Calu3 (cell line): ENCODE data around the gene RAB40C. TPM values are rescaled to one million over a fixed set of nuclear protein-coding genes. Genes with fewer than 3 reads are reported as not detected.

Experiments used
- BruUV-seq: library from RNA; stranded (reverse); fragments of 400-500 nt; replicated peaks from 2 replicates; lab custom pipeline; 2021; lab: Mats Ljungman, UMichigan
- CTCF ChIA-PET: fragments of 300-600 bp; sonication (Branson Sonifier 250); formaldehyde crosslinking; loops from one replicate; lab custom pipeline; 2022; ENCODE audit warnings: antibody characterized with exemption; lab: Charles Lee
- DNase-seq: peaks from one replicate; pipeline ENCODE4 v3.0.0; 2022
- H3K27ac Mint-ChIP-seq: one replicate; pipeline ENCODE4 v1.8.0; 2022; ENCODE audit warnings: mixed read lengths; ENCODE audit not compliant: unreplicated experiment
- H3K27me3 Mint-ChIP-seq: one replicate; pipeline ENCODE4 v1.8.0; 2022; ENCODE audit warnings: mixed read lengths; ENCODE audit not compliant: unreplicated experiment
- H3K36me3 Mint-ChIP-seq: one replicate; pipeline ENCODE4 v1.8.0; 2022; ENCODE audit warnings: mild to moderate bottlenecking, moderate library complexity, mixed read lengths; ENCODE audit not compliant: insufficient read depth, unreplicated experiment
- H3K4me1 Mint-ChIP-seq: one replicate; pipeline ENCODE4 v1.8.0; 2022; ENCODE audit warnings: mild to moderate bottlenecking, low read depth, mixed read lengths; ENCODE audit not compliant: unreplicated experiment
- H3K4me3 Mint-ChIP-seq: one replicate; pipeline ENCODE4 v1.8.0; 2022; ENCODE audit warnings: mild to moderate bottlenecking, low read depth, moderate library complexity, mixed read lengths; ENCODE audit not compliant: unreplicated experiment
- H3K9me3 Mint-ChIP-seq: one replicate; pipeline ENCODE4 v1.8.0; 2022; ENCODE audit warnings: low read depth, mixed read lengths; ENCODE audit not compliant: unreplicated experiment
- intact Hi-C: fragments of 100-400 bp; cut with micrococcal nuclease; formaldehyde crosslinking; loops from one replicate; pipeline ENCODE4 v1.10.0; 2022; ENCODE audit not compliant: unreplicated experiment
- total RNA-seq: library from RNA; stranded (reverse); gene quantifications from 2 replicates; pipeline ENCODE4 v1.2.3, GENCODE V29; 2022
- TF ChIP-seq, protein P1 (sequence below): fragments of 200-600 bp; IDR thresholded peaks from one replicate; pipeline ENCODE4 v1.8.0; 2022; ENCODE audit warnings: antibody characterized with exemption; ENCODE audit not compliant: unreplicated experiment

The RAB40C gene
- total RNA-seq, 1 experiment from 2014 or later = 35.6 TPM

DNA sequence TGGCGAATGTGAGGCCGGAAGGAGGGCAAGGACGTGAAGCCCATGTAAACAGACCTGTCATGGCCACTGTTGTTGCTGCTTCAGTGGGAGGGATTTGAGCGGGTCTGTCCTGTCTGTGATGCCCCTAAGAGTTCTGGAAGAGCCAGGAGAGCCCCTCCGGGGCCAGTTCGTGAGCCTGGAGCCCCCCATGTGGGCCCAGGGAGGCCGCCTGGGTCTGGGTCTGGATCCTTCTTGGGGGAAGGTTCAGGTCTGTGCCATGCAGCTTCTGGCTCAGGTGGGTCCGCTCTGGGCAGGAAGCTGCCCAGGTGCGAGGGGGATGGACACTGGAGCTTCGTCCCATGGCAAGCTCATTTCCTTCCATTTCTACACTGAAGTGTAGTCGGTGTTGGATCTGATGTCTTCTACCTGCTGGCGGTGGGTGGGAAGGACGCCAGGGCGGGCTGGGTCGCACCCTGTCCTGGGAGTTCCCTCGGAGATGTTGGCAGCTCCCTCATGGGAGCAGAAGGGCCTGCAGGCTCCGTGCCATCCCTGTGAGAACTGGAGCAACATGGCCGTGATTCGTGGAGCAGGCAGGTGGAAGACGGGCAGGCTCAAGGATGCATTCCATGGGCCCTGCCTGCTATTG lies 29.7 kb downstream of the RAB40C start:
- Mint-ChIP-seq H3K9me3 (no peaks in the 10 kb centered on the region), H3K27ac (no peak overlapping the region), H3K4me1 (no peaks in the 10 kb centered on the region), H3K36me3 (peaks cover 18% of the 10 kb centered on the region), H3K27me3 (no peaks in the 10 kb centered on the region), H3K4me3 (no peak overlapping the region)
- CTCF ChIA-PET = no interaction called here
- BruUV-seq = no TSS peak
- TF ChIP-seq, protein P1, sequence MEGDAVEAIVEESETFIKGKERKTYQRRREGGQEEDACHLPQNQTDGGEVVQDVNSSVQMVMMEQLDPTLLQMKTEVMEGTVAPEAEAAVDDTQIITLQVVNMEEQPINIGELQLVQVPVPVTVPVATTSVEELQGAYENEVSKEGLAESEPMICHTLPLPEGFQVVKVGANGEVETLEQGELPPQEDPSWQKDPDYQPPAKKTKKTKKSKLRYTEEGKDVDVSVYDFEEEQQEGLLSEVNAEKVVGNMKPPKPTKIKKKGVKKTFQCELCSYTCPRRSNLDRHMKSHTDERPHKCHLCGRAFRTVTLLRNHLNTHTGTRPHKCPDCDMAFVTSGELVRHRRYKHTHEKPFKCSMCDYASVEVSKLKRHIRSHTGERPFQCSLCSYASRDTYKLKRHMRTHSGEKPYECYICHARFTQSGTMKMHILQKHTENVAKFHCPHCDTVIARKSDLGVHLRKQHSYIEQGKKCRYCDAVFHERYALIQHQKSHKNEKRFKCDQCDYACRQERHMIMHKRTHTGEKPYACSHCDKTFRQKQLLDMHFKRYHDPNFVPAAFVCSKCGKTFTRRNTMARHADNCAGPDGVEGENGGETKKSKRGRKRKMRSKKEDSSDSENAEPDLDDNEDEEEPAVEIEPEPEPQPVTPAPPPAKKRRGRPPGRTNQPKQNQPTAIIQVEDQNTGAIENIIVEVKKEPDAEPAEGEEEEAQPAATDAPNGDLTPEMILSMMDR = no peak
- DNase-seq = no peak
- intact Hi-C loops = no loop called here

DNA sequence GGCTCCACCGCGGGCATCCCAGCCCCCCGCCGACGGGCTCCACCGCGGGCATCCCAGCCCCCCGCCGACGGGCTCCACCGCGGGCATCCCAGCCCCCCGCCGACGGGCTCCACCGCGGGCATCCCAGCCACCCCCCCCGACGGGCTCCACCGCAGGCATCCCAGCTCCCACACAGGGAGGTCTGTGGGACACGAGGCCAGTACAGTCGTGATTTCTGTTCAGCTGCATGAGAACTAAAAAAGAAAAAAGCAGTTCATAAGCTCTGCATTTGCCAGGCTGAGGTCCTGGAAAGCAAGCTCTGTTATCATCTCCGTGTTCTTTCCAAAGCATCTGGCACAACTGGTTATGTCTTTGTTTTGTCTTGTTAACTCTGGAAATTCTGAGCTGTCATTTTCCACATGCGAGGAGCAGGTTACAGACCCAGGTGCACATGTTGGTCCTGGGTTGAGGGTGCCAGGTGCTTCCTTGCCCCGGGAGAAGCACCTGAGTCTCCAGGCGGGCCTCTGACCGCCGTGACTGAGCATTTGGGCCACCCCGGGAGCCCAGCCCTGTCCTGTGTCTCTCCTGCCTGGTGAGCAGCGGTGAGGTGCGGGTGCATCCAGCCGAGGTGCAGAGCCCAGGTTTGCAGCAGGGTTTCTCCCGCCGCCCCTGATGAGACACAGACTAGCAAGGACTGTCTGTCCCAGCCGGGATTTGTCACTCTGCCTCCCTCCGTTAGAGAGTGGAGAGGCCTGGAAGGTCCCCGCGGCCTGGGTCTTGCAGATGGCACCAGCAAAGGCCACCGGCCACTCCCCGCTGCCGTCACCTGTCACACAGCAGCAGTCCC lies 31.0 kb downstream of the RAB40C start:
- no peak overlapping the region for H3K27ac Mint-ChIP-seq
- H3K4me1 Mint-ChIP-seq = no peaks in the 10 kb centered on the region
- intact Hi-C loops = no loop called here
- BruUV-seq = no TSS peak
- H3K27me3 Mint-ChIP-seq = no peaks in the 10 kb centered on the region
- TF ChIP-seq, protein P1 = no peak
- DNase-seq = no peak
- no peaks in the 10 kb centered on the region for H3K9me3 Mint-ChIP-seq
- H3K36me3 Mint-ChIP-seq = peaks cover 13% of the 10 kb centered on the region
- no peak overlapping the region for H3K4me3 Mint-ChIP-seq
- CTCF ChIA-PET = no interaction called here

DNA sequence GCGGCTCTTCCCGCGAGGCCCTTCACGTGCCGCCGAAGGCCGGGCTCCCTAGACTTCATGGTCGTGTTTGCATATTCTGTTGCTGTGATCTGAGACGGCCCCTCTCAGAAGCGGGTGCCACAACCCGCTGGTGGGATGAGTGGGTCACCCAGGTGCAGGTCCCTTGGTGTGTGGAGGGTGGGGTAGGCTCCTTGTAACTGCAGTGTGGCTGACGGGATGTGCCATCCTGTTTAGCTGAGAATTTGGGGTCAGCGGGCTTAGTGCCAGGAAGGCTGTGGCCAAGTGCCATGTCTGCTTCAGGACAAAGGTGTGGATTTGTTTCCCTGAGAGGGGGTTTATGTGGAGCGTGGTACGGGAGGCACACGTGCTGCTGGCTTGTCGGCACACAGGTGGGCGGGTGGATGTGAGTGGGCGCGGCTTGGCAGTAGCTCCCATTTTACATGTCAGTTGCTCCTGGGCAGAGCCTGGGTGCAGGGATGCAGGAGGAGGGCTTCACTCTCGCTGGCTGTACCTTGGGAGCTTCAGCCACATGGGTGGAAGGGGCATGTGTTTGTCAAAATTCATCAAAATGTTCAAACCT lies 31.8 kb downstream of the RAB40C start:
- Mint-ChIP-seq H3K9me3 (no peaks in the 10 kb centered on the region), H3K27me3 (no peaks in the 10 kb centered on the region), H3K4me3 (no peak overlapping the region), H3K36me3 (peaks cover 17% of the 10 kb centered on the region), H3K27ac (no peak overlapping the region), H3K4me1 (no peaks in the 10 kb centered on the region)
- no TSS peak for BruUV-seq
- CTCF ChIA-PET = no interaction called here
- no peak for DNase-seq
- TF ChIP-seq, protein P1 = no peak
- intact Hi-C loops = no loop called here

DNA sequence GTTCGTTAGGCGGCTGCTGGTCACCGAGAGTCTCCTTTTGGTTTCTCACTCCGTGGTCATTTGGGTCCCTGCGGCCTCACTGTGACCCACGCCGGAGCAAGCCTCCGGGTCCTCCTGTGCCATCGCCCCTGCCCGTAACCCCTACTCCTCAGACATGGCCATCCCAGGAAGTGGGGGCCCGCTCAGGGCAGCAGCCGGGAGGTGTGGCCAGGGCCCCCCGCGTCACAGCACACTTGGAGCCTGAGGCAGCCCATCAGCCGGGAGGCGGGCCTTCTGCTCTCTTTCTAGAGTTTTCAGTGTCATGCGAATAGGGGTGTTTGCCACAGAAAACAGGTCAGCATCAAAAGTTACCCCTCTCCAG lies 33.0 kb downstream of the RAB40C start:
- no TSS peak for BruUV-seq
- H3K4me3 Mint-ChIP-seq = no peak overlapping the region
- no peaks in the 10 kb centered on the region for H3K9me3 Mint-ChIP-seq
- intact Hi-C loops = no loop called here
- H3K27me3 Mint-ChIP-seq = no peaks in the 10 kb centered on the region
- peaks cover 29% of the 10 kb centered on the region for H3K36me3 Mint-ChIP-seq
- TF ChIP-seq, protein P1 = no peak
- H3K4me1 Mint-ChIP-seq = no peaks in the 10 kb centered on the region
- no peak overlapping the region for H3K27ac Mint-ChIP-seq
- no peak for DNase-seq
- CTCF ChIA-PET = no interaction called here
